ENCODE data around the gene ARHGAP20.

The ARHGAP20 gene

DNA sequence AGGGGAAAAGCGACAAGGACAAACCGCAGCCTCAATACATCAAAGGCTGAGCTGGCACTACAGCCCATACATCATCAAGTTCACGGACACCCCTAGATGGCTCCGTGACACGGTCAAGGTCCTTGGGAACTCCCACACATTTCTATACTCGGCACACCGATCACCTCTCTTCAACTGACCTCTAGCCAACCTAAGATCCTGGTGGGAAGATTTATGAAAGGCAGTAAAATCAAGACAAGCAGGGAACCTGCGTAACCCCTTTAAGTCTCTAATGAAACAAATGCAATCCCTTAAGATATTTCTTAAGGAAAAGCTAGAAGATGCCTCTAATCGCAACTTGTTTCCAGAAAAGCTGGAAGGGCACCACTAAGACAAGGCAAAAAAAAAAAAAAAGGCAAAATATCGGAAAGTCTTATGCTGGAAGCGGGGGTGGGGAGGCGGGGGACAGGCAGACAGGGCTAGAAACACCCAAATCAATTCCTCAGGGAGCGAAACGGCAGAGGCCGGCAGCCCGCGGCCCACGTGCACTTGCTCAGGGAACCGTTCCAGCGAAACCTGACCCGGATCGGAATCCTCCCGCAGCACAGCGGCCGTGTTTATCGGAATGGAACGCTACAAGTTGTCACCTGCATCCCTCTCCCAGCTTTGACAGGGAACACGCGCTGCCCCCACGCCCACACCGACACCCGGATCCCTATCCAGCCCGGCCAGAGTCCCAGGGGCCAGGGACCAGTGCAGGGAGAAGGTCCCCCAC lies 1.4 kb downstream of the ARHGAP20 start (continued):
- TF ChIP-seq, protein P1, sequence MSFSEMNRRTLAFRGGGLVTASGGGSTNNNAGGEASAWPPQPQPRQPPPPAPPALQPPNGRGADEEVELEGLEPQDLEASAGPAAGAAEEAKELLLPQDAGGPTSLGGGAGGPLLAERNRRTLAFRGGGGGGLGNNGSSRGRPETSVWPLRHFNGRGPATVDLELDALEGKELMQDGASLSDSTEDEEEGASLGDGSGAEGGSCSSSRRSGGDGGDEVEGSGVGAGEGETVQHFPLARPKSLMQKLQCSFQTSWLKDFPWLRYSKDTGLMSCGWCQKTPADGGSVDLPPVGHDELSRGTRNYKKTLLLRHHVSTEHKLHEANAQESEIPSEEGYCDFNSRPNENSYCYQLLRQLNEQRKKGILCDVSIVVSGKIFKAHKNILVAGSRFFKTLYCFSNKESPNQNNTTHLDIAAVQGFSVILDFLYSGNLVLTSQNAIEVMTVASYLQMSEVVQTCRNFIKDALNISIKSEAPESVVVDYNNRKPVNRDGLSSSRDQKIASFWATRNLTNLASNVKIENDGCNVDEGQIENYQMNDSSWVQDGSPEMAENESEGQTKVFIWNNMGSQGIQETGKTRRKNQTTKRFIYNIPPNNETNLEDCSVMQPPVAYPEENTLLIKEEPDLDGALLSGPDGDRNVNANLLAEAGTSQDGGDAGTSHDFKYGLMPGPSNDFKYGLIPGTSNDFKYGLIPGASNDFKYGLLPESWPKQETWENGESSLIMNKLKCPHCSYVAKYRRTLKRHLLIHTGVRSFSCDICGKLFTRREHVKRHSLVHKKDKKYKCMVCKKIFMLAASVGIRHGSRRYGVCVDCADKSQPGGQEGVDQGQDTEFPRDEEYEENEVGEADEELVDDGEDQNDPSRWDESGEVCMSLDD (tag by site-specific recombination; IDR thresholded peaks at IDR 0.05) = no peak
- TF ChIP-seq ZNF792 (tag by site-specific recombination; IDR thresholded peaks at IDR 0.05) (no peak), ZNF558 (tag by site-specific recombination; IDR thresholded peaks at IDR 0.05) (no peak), ZNF791 (tag by site-specific recombination; IDR thresholded peaks at IDR 0.05) (no peak), MZF1 (tag by site-specific recombination; IDR thresholded peaks at IDR 0.05; ENCODE audit: borderline replicate concordance) (no peak), ZNF335 (tag by site-specific recombination; conservative IDR thresholded peaks at IDR 0.05) (peak; percentile 92), ZSCAN30 (tag by site-specific recombination; IDR thresholded peaks at IDR 0.05) (peak; percentile 85; the same call in 1 of the 2 replicates), EGR2 (tag by site-specific recombination; IDR thresholded peaks at IDR 0.05; ENCODE audit: low read depth) (peak; percentile 92), ZNF341 (tag by site-specific recombination; IDR thresholded peaks at IDR 0.05; ENCODE audit: low read depth) (0 out of 2 replicates have a peak, but pooled peaks have one; percentile 39), ZNF473 (tag by site-specific recombination; IDR thresholded peaks at IDR 0.05) (no peak), KLF10 (tag by site-specific recombination; IDR thresholded peaks at IDR 0.05) (no peak), ZNF292 (tag by site-specific recombination; IDR thresholded peaks at IDR 0.05; ENCODE audit: borderline replicate concordance, low read depth) (no peak), ZNF521 (tag by site-specific recombination; IDR thresholded peaks at IDR 0.05) (no peak), ZNF658 (tag by site-specific recombination; IDR thresholded peaks at IDR 0.05) (no peak), RBAK (tag by site-specific recombination; IDR thresholded peaks at IDR 0.05) (no peak), ZNF654 (tag by site-specific recombination; IDR thresholded peaks at IDR 0.05; ENCODE audit: low read depth) (no peak), ZNF10 (tag by site-specific recombination; IDR thresholded peaks at IDR 0.05) (no peak), ZNF623 (tag by site-specific recombination; IDR thresholded peaks at IDR 0.05) (0 out of 2 replicates have a peak, but pooled peaks have one; percentile 11), ZNF426 (tag by site-specific recombination; IDR thresholded peaks at IDR 0.05) (no peak), FEZF1 (tag by site-specific recombination; IDR thresholded peaks at IDR 0.05) (peak; percentile 73), ZNF664 (tag by site-specific recombination; IDR thresholded peaks at IDR 0.05) (no peak), MYNN (tag by site-specific recombination; IDR thresholded peaks at IDR 0.05; ENCODE audit: borderline replicate concordance) (0 out of 2 replicates have a peak, but pooled peaks have one; percentile 22), ZNF600 (tag by site-specific recombination; IDR thresholded peaks at IDR 0.05) (0 out of 2 replicates have a peak, but pooled peaks have one; percentile 29)
- TF ChIP-seq, protein P2, sequence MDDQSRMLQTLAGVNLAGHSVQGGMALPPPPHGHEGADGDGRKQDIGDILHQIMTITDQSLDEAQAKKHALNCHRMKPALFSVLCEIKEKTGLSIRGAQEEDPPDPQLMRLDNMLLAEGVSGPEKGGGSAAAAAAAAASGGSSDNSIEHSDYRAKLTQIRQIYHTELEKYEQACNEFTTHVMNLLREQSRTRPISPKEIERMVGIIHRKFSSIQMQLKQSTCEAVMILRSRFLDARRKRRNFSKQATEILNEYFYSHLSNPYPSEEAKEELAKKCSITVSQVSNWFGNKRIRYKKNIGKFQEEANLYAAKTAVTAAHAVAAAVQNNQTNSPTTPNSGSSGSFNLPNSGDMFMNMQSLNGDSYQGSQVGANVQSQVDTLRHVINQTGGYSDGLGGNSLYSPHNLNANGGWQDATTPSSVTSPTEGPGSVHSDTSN (CRISPR knock-in tag; IDR thresholded peaks at IDR 0.05) = no peak
- TF ChIP-seq, protein P3, sequence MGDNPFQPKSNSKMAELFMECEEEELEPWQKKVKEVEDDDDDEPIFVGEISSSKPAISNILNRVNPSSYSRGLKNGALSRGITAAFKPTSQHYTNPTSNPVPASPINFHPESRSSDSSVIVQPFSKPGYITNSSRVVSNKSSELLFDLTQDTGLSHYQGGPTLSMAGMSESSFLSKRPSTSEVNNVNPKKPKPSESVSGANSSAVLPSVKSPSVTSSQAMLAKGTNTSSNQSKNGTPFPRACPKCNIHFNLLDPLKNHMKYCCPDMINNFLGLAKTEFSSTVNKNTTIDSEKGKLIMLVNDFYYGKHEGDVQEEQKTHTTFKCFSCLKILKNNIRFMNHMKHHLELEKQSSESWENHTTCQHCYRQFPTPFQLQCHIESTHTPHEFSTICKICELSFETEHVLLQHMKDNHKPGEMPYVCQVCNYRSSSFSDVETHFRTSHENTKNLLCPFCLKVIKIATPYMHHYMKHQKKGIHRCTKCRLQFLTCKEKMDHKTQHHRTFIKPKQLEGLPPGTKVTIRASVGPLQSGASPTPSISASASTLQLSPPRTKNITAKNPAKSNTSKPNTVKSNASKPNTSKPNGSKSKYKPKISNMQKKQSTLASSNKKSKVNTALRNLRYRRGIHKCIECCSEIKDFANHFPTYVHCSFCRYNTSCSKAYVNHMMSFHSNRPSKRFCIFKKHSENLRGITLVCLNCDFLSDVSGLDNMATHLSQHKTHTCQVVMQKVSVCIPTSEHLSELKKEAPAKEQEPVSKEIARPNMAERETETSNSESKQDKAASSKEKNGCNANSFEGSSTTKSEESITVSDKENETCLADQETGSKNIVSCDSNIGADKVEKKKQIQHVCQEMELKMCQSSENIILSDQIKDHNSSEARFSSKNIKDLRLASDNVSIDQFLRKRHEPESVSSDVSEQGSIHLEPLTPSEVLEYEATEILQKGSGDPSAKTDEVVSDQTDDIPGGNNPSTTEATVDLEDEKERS (tag by site-specific recombination; IDR thresholded peaks at IDR 0.05) = no peak
- TF ChIP-seq, protein P4, sequence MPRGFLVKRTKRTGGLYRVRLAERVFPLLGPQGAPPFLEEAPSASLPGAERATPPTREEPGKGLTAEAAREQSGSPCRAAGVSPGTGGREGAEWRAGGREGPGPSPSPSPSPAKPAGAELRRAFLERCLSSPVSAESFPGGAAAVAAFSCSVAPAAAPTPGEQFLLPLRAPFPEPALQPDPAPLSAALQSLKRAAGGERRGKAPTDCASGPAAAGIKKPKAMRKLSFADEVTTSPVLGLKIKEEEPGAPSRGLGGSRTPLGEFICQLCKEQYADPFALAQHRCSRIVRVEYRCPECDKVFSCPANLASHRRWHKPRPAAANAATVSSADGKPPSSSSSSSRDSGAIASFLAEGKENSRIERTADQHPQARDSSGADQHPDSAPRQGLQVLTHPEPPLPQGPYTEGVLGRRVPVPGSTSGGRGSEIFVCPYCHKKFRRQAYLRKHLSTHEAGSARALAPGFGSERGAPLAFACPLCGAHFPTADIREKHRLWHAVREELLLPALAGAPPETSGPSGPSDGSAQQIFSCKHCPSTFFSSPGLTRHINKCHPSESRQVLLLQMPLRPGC (tag by site-specific recombination; IDR thresholded peaks at IDR 0.05) = peak; percentile 90
- TF ChIP-seq, protein P5, sequence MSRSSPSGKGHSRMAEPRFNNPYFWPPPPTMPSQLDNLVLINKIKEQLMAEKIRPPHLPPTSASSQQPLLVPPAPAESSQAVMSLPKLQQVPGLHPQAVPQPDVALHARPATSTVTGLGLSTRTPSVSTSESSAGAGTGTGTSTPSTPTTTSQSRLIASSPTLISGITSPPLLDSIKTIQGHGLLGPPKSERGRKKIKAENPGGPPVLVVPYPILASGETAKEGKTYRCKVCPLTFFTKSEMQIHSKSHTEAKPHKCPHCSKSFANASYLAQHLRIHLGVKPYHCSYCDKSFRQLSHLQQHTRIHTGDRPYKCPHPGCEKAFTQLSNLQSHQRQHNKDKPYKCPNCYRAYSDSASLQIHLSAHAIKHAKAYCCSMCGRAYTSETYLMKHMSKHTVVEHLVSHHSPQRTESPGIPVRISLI (tag by site-specific recombination; IDR thresholded peaks at IDR 0.05) = no peak
- TF ChIP-seq, protein P6, sequence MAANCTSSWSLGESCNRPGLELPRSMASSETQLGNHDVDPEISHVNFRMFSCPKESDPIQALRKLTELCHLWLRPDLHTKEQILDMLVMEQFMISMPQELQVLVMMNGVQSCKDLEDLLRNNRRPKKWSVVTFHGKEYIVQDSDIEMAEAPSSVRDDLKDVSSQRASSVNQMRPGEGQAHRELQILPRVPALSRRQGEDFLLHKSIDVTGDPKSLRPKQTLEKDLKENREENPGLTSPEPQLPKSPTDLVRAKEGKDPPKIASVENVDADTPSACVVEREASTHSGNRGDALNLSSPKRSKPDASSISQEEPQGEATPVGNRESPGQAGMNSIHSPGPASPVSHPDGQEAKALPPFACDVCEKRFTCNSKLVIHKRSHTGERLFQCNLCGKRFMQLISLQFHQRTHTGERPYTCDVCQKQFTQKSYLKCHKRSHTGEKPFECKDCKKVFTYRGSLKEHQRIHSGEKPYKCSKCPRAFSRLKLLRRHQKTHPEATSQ (tag by site-specific recombination; IDR thresholded peaks at IDR 0.05) = no peak
